Cortex of kidney (tissue), 1 donor: ENCODE measurements around the gene FRS3.
"Not testable (repeated sequence)": the region's sequence is repeated elsewhere in the genome, so short reads cannot be mapped to it uniquely, and the experiment has no call there.

Experiments
- DNase-seq: peaks from one replicate; lab custom pipeline; 2025; lab: John Stamatoyannopoulos, UW

FRS3 gene

GRCh38 chr6:41769376-41769775 is 10.3 kb downstream of the FRS3 start:
- DNase-seq: no peak

- DNase-seq: no peak
Observed at GRCh38 chr6:41768545-41769308, 11.0 kb downstream of the FRS3 start.

GRCh38 chr6:41767112-41767833 is 12.4 kb downstream of the FRS3 start:
- DNase-seq: no peak

- DNase-seq: not testable (repeated sequence)
Observed at GRCh38 chr6:41766043-41766664, 13.5 kb downstream of the FRS3 start.

DNA sequence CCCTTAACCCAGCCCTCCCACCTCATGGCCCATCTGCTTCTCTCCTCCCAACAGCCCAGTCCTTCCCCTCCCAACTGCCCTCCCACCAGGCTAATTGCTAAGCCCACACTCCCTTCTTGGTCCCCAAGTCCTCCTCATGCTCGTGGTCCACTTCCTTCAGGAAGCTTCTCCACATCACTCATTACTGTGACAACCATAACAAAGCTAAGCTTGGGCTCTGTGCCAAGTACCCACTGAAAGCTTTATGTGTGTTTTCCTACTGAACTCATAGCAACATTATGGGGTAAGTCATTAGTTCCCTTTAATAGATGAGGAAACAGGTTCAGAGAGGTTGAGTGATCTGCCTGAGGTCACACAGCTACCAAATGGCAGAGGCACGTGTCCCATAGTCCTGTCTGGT is 16.2 kb downstream of the FRS3 start:
- DNase-seq: no peak

DNA sequence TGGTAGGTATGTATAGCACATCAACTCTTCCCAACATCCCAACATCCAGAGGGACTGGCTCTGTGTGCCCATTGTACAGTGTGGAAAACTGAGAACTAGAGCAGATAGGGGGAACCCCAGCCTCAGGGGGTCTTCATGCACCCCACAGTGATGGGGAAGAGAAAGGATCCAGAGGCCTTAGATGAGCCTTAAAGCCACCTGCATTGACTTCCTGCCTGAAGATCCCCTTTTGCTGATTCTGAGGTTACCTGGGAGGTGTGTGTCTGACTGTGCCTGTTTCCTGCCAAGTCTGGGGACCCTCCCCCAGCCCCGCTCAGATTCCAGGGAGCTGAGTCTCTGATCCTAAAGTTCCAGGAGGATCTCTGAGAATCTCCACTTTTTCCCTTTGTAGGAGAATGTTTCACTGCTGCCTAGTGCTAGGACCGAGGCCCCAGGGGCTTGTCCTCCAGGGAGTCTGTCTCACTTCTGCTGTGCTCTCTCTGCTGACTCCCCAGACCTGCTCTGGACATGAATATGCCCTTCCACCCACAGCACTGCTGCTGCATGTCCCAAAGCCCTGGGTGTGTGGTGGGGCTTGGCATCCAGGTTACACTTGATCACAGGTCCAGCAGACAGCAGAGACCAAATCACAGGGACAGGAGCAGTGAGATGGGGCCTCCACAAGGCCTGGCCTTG is 19.7 kb downstream of the FRS3 start:
- no peak for DNase-seq

DNA sequence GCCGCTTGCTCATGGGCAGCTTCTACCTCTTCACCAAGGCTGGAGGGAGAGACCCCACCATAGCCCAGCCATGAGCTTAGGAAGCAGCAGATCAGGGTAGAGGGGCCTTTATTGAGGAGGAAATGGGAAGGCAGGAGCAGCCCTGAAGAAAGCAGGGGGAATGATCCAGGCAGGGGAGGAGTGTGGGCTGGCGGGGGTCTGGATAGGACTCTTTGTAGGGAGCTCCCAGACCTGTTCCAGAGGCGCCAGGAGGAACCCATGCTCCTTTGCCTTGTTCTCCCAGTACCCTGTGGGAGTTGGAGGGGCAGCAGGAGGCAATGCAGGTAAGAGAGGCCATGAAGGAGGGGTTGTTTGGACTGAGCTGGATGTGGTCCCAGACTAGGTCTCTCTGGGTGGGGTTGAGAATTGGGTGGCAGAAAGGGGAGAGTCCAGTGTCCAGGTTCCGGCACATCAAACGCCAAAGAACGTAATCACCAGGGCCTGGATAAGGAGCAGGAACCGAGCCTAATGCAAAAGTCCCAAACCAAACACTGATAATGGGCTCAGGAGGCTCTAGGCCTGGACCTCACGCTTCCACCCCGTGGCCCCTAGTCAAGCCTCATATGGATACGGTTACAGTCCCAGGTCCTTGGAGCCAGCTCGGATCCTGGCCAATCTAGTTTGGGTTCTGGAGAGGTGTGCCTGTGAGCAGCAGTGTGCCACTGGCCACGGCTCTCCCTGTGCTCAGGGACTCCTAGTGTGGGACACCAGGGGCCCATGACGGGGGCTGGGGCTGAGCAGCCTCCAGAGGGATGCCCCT is 20.4 kb downstream of the FRS3 start:
- no peak for DNase-seq

- no peak for DNase-seq
Observed at GRCh38 chr6:41758641-41759035, 21.1 kb downstream of the FRS3 start.

- DNase-seq: no peak
Observed at GRCh38 chr6:41757931-41758640, 21.6 kb downstream of the FRS3 start.

- no peak for DNase-seq
Observed at GRCh38 chr6:41757271-41757670, 22.4 kb downstream of the FRS3 start.

- DNase-seq: no peak
Observed at GRCh38 chr6:41756354-41756753, 23.3 kb downstream of the FRS3 start.

- DNase-seq: no peak
Observed at GRCh38 chr6:41755895-41756294, 23.8 kb downstream of the FRS3 start.

- DNase-seq: no peak
Observed at GRCh38 chr6:41750374-41750773, 29.3 kb downstream of the FRS3 start.

DNA sequence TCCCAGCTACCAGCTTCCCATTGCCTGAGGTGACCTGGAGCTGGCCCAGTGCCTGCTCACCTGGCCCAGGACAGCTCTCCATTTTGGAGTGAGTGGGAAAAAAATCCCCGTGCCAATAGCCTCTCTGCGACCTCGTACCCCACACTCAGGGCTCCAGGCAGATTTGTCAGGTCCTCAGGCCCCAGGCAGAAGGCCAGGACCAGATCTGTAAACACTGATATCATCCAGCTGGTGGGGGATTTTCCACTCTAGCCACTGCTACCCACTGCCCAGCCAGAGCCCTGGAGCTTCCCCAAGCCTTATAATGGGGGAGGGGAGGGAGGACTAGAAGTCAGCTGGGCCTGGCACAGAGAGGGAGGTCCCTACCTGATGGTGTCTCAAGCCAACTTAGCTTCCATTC is 31.2 kb downstream of the FRS3 start:
- DNase-seq: no peak

DNA sequence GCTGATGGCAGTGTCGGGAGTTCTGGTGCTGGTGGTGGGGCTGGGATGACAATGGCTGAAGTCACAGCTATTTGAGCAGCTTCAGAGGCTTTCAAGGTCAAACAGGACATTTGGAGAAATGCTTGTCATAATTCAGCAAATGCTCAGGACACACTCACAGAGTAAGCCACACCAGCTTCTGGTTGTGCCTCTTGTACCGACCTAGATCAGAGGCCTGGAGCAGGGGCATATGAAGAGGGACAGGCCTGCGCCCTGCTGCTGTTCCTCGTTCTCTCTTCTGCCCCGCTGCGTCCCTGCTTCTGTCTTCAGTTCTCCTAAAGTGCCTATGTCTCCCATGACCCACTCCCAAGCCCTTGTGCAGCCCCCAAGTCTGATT is 31.6 kb downstream of the FRS3 start:
- no peak for DNase-seq

GRCh38 chr6:41747256-41748101 is 32.2 kb downstream of the FRS3 start, which contains the start of gene PGC:
Gene PGC, minus strand, starts transcription at chr6:41747397. Its CDS starts 63 bp downstream, at chr6:41747334.
- DNase-seq: no peak

- DNase-seq: no peak
Observed at GRCh38 chr6:41746107-41746506, 33.6 kb downstream of the FRS3 start.

DNA sequence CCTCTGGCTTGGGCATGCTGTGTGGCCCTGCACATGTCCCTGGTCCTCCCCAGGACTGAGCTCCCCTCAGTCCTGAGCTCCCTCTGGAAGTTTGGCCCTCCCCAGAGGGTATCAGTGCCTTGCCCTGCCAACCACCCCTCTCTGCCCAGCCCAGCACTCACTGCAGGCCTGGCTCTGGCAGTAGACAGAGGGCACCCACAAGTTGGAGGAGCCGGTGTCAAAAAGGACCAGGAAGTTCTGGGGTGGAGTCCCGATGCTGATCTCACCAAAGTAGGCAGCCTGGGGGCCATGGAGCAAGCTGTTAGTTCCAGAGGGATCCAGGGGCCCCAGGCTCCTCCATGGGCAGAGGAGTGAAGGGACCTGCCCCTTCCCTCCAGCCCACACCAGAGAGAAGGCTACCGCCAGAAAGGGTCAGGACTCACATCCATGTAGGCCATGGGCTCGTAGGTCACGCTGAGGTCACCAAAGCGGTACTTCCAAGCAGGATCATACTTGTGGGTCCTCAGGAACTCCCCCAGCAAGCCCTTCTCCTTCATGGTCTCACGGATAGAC is 35.4 kb downstream of the FRS3 start:
- no peak for DNase-seq

DNA sequence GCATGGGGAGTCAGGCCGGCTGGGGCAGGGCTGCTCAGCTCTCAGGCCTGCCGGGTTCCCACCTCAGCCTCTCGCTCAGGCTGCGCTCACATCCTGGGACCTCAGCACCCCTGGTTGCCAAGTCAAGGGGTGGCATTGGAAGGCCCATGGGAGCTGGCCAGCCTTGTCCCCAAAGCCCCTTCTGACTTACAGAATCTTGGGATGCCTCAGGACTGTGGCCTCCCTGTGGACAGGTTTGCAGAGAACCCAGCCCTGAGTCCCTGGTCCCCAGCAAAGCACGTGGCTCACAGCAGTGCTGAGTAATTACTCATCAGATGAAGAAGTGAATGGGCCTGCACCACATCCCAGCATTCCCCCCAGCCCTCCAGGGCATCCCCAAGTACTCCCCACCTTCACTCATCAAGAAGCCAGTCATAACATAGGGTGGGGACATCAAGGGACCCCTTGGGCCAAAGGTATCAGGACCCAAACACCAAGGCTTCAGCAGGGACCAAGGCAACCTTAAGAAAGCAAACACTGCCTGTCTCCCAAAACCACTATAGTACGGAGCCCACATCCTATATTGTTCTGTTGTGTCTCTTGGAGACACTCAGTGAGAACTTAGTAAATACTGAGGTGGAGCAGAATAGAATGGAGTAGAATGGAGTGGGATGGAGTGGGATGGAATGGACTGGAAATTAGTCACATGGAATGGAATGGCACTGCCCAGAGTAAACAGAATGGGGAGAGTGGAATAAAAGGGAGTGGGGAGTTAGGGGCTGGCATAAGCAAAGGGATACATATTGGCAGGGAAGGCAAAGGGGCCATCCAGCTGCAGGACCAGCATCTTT is 36.1 kb downstream of the FRS3 start:
- no peak for DNase-seq
